Endodermal cell (in vitro differentiated cells): ENCODE data around the gene CD247. TPM values are rescaled to one million over a fixed set of nuclear protein-coding genes. Genes with fewer than 3 reads are reported as not detected.

Source experiments
- DNase-seq: peaks from one replicate; pipeline ENCODE4 v3.0.0-alpha.2; 2017
- H3K27ac ChIP-seq: 2 replicates; pipeline ENCODE4 v1.5.1; 2013; ENCODE audit warnings: mild to moderate bottlenecking, low read depth, low read length, moderate library complexity
- H3K27me3 ChIP-seq: 2 replicates; pipeline ENCODE4 v1.6.1; 2013; ENCODE audit warnings: mild to moderate bottlenecking, low read length, moderate library complexity; ENCODE audit not compliant: insufficient read depth, control insufficient read depth, poor library complexity, severe bottlenecking
- H3K36me3 ChIP-seq: 2 replicates; pipeline ENCODE4 v1.7.0; 2013; ENCODE audit warnings: mild to moderate bottlenecking, low read length, moderate library complexity; ENCODE audit not compliant: control insufficient read depth, insufficient read depth
- H3K4me1 ChIP-seq: one replicate; pipeline ENCODE4 v1.7.0; 2013; ENCODE audit warnings: low read length; ENCODE audit not compliant: control insufficient read depth, insufficient read depth
- H3K4me3 ChIP-seq: 2 replicates; pipeline ENCODE4 v1.5.1; 2013; ENCODE audit warnings: mild to moderate bottlenecking, low read length, moderate library complexity
- H3K9ac ChIP-seq: 2 replicates; pipeline ENCODE4 v1.6.1; 2013; ENCODE audit warnings: mild to moderate bottlenecking, low read length, moderate library complexity; ENCODE audit not compliant: poor library complexity, severe bottlenecking; ENCODE audit errors: extremely low read depth
- H3K9me3 ChIP-seq: 2 replicates; pipeline ENCODE4 v1.6.1; 2013; ENCODE audit warnings: mild to moderate bottlenecking, low read length, moderate library complexity; ENCODE audit not compliant: control insufficient read depth
- H3K27ac Mint-ChIP-seq: 2 replicates; pipeline ENCODE4 v1.8.0; 2020; ENCODE audit warnings: mixed read lengths
- H3K27me3 Mint-ChIP-seq: 2 replicates; pipeline ENCODE4 v1.8.0; 2021; ENCODE audit warnings: mild to moderate bottlenecking, mixed read lengths; ENCODE audit not compliant: insufficient read depth
- H3K36me3 Mint-ChIP-seq: 2 replicates; pipeline ENCODE4 v1.8.0; 2020; ENCODE audit warnings: low read depth, mixed read lengths
- H3K4me1 Mint-ChIP-seq: 2 replicates; pipeline ENCODE4 v1.8.0; 2020; ENCODE audit warnings: mixed read lengths
- H3K4me3 Mint-ChIP-seq: 2 replicates; pipeline ENCODE4 v1.8.0; 2020; ENCODE audit warnings: mild to moderate bottlenecking, moderate library complexity, mixed read lengths
- H3K9me3 Mint-ChIP-seq: 2 replicates; pipeline ENCODE4 v1.8.0; 2020; ENCODE audit warnings: mild to moderate bottlenecking, mixed read lengths
- WGBS, 2 experiments: methylation state at CpG; one replicate each; pipeline versions ENCODE4 v1.1.5 to v1.1.7; 2013; ENCODE audit warnings: missing lambda C conversion rate in 2 of 2, mixed read lengths in 1 of 2; ENCODE audit not compliant: insufficient coverage in 1 of 2, insufficient read length in 1 of 2; 5-methylcytosine and 5-hydroxymethylcytosine counted together
- total RNA-seq, 2 donors: library from RNA; stranded (reverse); fragmentation: NEBNext Ultra II Directional in 1 of 2; extraction: Animal tissue kit (Norgen Biotek cat#: 25700) in 1 of 2; gene quantifications; 2 replicates in 1 of 2; 3 replicates in 1 of 2; pipeline ENCODE4 v1.2.1, GENCODE V29; 2021
- TF ChIP-seq, protein P1 (sequence below): fragments of 200-600 bp; sonication (generic); conservative IDR thresholded peaks from 2 replicates; pipeline ENCODE4 v1.5.0; 2021; ENCODE audit warnings: antibody characterized with exemption, mild to moderate bottlenecking

Gene CD247
- total RNA-seq, 2 donors from 2014 or later = 0.46 to 0.55 TPM

DNA sequence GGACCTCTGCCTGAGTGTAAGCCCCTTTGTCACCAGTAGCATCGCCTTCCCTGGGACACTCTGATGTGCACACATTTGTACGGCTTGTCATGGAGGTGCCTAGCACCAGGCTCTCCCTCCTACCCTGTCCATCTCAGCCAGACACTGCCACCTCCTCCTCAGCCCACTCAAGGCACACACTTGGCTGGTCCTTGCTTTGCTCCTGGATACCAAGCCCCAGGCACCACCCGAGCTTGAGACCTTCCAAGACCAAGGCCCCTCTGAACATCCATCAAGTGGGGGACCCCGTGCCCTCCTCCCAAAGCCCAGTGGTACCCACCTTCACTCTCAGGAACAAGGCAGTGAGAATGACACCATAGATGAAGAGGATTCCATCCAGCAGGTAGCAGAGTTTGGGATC lies 78.0 kb downstream of the CD247 start:
- H3K36me3 Mint-ChIP-seq = no peaks in the 10 kb centered on the region
- Histone ChIP-seq H3K27me3 (peaks cover 35% of the 10 kb centered on the region), H3K9ac (no peak overlapping the region), H3K27ac (no peak overlapping the region), H3K36me3 (no peaks in the 10 kb centered on the region), H3K9me3 (no peaks in the 10 kb centered on the region), H3K4me1 (no peaks in the 10 kb centered on the region), H3K4me3 (no peak overlapping the region)
- no peak overlapping the region for H3K27ac Mint-ChIP-seq
- H3K9me3 Mint-ChIP-seq = no peaks in the 10 kb centered on the region
- DNase-seq = peak; percentile 32
- peaks cover 48% of the 10 kb centered on the region for H3K27me3 Mint-ChIP-seq
- TF ChIP-seq, protein P1, sequence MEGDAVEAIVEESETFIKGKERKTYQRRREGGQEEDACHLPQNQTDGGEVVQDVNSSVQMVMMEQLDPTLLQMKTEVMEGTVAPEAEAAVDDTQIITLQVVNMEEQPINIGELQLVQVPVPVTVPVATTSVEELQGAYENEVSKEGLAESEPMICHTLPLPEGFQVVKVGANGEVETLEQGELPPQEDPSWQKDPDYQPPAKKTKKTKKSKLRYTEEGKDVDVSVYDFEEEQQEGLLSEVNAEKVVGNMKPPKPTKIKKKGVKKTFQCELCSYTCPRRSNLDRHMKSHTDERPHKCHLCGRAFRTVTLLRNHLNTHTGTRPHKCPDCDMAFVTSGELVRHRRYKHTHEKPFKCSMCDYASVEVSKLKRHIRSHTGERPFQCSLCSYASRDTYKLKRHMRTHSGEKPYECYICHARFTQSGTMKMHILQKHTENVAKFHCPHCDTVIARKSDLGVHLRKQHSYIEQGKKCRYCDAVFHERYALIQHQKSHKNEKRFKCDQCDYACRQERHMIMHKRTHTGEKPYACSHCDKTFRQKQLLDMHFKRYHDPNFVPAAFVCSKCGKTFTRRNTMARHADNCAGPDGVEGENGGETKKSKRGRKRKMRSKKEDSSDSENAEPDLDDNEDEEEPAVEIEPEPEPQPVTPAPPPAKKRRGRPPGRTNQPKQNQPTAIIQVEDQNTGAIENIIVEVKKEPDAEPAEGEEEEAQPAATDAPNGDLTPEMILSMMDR = no peak
- no peaks in the 10 kb centered on the region for H3K4me1 Mint-ChIP-seq
- WGBS, 2 experiments = 95 to 100% methylated on average over 2 to 4 of the region's 4 CpGs
- no peak overlapping the region for H3K4me3 Mint-ChIP-seq

DNA sequence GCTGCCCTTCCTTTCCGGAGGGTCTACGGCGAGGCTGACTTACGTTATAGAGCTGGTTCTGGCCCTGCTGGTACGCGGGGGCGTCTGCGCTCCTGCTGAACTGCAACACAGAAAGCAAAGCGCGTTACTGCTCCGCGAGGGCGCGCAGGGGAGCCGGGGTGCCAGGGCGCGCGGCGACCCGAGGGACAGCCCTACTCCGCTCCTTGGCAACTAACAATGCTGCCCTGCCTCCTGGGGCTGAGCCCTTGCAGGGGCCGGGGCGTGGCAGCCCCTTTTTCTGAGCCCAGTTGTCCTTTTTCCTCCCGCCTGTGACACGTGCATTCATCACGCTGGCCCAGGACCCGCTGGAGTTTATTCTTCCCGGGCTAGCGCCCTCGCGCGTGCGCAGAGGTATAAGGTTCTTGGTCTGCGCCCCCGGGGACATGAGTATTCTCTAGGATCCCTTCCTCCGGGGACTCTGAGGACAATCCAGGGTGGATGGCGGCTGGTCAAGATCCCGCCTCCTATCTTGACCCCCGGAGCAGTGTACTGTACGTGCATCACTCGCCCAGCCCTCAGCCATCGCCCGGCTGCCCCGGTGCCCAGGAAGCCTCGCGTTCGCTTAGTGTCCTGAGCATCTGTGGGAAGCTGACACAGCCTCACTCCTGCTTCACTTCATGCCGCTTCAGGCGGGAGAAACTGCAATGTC lies 78.9 kb downstream of the CD247 start:
- peak; percentile 89 for DNase-seq
- Histone ChIP-seq H3K27ac (no peak overlapping the region), H3K36me3 (no peaks in the 10 kb centered on the region), H3K9ac (no peak overlapping the region), H3K4me3 (peak overlapping the region; percentile 77), H3K9me3 (no peaks in the 10 kb centered on the region), H3K27me3 (peaks cover 35% of the 10 kb centered on the region), H3K4me1 (no peaks in the 10 kb centered on the region)
- H3K36me3 Mint-ChIP-seq = no peaks in the 10 kb centered on the region
- peaks cover 52% of the 10 kb centered on the region for H3K27me3 Mint-ChIP-seq
- H3K9me3 Mint-ChIP-seq = no peaks in the 10 kb centered on the region
- H3K4me3 Mint-ChIP-seq = peak overlapping the region; percentile 52
- WGBS, 2 experiments = 19 to 26% methylated on average over 28 to 49 of the region's 49 CpGs
- TF ChIP-seq, protein P1 = peak; percentile 47
- no peaks in the 10 kb centered on the region for H3K4me1 Mint-ChIP-seq
- H3K27ac Mint-ChIP-seq = no peak overlapping the region

DNA sequence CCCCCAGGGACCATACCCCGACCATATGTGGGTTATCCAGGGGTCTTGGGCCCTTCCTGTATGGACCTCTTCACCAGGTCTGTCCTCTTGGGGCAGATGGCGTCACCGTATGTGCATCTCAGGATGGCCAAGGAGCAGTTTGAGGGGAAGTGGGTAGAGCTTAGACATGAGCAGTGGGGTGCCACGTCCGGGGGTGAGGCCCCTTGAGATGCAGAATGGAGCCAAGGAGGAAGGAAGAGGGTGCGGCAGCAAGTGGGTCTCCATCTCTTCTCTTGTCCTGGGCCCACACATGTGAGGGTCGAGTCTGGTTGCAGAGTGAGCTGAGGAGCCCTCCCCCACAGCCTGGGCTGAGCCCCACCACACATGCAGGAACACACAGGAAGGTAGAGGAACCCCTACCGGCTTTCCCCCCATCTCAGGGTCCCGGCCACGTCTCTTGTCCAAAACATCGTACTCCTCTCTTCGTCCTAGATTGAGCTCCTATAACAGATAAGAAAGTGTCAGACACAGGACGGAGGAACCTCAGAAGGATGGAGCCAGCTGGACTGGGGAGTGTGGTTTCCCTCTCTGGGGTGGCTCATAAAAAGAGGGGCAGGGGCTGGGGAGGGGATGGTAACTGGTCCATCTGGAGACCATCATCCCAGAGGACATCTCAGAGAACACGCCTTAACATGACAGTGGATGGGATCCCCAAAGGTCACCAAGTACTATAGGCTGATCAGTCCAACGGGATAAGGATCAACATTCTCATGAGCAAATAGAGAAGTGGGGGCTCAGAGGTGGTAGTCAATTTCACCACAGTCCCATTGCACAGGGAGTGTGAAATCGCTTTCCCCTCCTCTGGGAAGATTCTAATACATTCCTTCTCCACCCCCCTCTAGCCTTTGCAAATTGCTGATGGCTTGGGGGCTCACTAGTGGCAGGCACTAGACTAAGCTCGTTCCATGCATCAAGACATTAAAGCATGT lies 79.9 kb downstream of the CD247 start:
- no peaks in the 10 kb centered on the region for H3K36me3 Mint-ChIP-seq
- WGBS, 2 experiments = 92 to 93% methylated on average over 10 to 17 of the region's 17 CpGs

More for the DNA sequence above, 79.9 kb downstream of the CD247 start:
- Histone ChIP-seq H3K27me3 (peaks cover 35% of the 10 kb centered on the region), H3K9me3 (no peaks in the 10 kb centered on the region), H3K9ac (no peak overlapping the region), H3K36me3 (no peaks in the 10 kb centered on the region), H3K4me3 (peak overlapping the region; percentile 77), H3K27ac (no peak overlapping the region), H3K4me1 (no peaks in the 10 kb centered on the region)
- no peak for DNase-seq
- TF ChIP-seq, protein P1 = no peak
- Mint-ChIP-seq H3K27ac (no peak overlapping the region), H3K4me3 (peak overlapping the region; percentile 52), H3K9me3 (no peaks in the 10 kb centered on the region), H3K27me3 (peaks cover 55% of the 10 kb centered on the region), H3K4me1 (no peaks in the 10 kb centered on the region)
